ENCODE data around the gene CCNJL. TPM values are rescaled to one million over a fixed set of nuclear protein-coding genes. Genes with fewer than 3 reads are reported as not detected.

Gene CCNJL
- total and polyA plus RNA-seq, 2 experiments from 2014 or later, result 28.4 to 29.2 TPM

DNA sequence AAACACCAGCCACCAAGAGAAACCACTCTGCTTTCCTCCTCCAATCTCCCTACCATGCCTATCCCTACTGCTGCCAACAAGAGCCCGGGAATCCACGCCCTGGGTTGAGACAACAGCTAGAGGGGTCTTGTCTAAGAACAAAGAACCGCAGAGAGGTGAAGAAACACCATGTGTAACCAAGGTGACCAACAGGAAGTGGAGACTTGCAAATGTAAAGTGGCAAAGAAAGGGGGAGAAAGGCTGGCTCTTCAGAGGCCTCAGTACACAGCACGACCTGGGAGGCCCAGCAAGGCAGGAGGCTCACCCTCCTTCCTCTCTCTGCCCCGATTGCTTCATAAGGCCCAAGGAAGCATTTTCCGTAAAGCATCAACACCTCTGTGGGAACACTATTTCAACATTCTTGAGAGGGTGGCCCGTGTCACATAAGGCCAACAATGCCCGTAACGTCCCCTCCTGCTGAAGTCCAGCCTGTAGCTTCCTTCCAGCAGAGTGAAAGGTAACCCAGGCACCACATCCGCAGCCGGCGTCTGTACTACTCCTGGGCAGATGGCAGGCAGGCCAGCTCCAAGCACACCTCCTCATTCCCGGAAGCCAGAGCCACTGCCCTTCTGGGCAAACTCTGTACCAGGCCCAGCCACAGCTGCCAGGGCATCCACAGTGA lies 18.3 kb downstream of the CCNJL start:
- no peak overlapping the region for H3K4me3 ChIP-seq
- H3K4me1 Mint-ChIP-seq, result peaks cover 56% of the 10 kb centered on the region

DNA sequence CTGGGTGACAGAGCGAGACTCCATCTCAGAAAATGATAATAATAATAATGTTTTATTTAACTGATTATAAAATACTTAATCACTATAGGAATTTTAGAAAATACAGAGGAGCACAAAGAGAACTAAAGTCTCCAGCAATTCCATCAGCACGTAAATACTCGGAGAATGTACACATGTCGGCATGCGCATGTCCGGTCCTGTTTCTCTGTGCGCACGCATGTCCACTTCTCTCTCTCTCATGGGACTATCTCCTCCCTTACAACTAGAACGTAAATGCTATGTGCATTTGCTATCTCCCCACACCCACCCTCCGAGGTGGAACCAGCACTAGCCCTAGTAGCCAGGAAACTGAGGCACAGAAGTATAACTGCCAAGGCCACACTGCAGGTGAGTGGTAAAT lies 19.0 kb downstream of the CCNJL start:
- no peaks in the 10 kb centered on the region; the same call in 2 of the 3 replicates for H3K9me3 Mint-ChIP-seq
- H3K4me2 ChIP-seq, result no peak overlapping the region
- no peak overlapping the region for H3K4me3 ChIP-seq
- peaks cover 8% of the 10 kb centered on the region; the same call in 1 of the 2 replicates for H3F3A ChIP-seq (replicated peaks; ENCODE audit: low read depth)
- H3K27ac Mint-ChIP-seq, result peak overlapping the region; percentile 93
- H3K9me2 ChIP-seq (ENCODE audit: insufficient read depth), result no peaks in the 10 kb centered on the region; the same call in 1 of the 2 replicates
- no peak overlapping the region for H2AFZ ChIP-seq
- H3K4me1 Mint-ChIP-seq, result peaks cover 57% of the 10 kb centered on the region
- H3K4me3 Mint-ChIP-seq, result no peak overlapping the region; the same call in 2 of the 3 replicates
- ATAC-seq (no peak), DNase-seq (ENCODE audit: low spot score) (no peak)
- peaks cover 8% of the 10 kb centered on the region; the same call in 2 of the 3 replicates for H3K36me3 Mint-ChIP-seq (ENCODE audit: low read depth)
- peaks cover 39% of the 10 kb centered on the region for H3K4me1 ChIP-seq (ENCODE audit: insufficient read depth)
- H3K27me3 Mint-ChIP-seq (ENCODE audit: insufficient read depth, low read depth, poor library complexity), result peaks cover 8% of the 10 kb centered on the region
- no peaks in the 10 kb centered on the region for H3K27me3 ChIP-seq (ENCODE audit: insufficient read depth)
- peaks cover 95% of the 10 kb centered on the region for H3K79me2 ChIP-seq (replicated peaks; ENCODE audit: insufficient read depth)
- no peaks in the 10 kb centered on the region for H3K36me3 ChIP-seq (ENCODE audit: insufficient read depth)
- H3K27ac ChIP-seq (ENCODE audit: low read depth), result no peak overlapping the region
- H4K20me1 ChIP-seq (replicated peaks; ENCODE audit: insufficient read depth), result peaks cover 6% of the 10 kb centered on the region
- TF ChIP-seq CTCF (conservative IDR thresholded peaks at IDR 0.05; ENCODE audit: low read depth in 2 of 2) (no peak), CREB1 (CRISPR knock-in tag; IDR thresholded peaks at IDR 0.05; ENCODE audit: low read depth) (no peak)
- TF ChIP-seq, protein P1, sequence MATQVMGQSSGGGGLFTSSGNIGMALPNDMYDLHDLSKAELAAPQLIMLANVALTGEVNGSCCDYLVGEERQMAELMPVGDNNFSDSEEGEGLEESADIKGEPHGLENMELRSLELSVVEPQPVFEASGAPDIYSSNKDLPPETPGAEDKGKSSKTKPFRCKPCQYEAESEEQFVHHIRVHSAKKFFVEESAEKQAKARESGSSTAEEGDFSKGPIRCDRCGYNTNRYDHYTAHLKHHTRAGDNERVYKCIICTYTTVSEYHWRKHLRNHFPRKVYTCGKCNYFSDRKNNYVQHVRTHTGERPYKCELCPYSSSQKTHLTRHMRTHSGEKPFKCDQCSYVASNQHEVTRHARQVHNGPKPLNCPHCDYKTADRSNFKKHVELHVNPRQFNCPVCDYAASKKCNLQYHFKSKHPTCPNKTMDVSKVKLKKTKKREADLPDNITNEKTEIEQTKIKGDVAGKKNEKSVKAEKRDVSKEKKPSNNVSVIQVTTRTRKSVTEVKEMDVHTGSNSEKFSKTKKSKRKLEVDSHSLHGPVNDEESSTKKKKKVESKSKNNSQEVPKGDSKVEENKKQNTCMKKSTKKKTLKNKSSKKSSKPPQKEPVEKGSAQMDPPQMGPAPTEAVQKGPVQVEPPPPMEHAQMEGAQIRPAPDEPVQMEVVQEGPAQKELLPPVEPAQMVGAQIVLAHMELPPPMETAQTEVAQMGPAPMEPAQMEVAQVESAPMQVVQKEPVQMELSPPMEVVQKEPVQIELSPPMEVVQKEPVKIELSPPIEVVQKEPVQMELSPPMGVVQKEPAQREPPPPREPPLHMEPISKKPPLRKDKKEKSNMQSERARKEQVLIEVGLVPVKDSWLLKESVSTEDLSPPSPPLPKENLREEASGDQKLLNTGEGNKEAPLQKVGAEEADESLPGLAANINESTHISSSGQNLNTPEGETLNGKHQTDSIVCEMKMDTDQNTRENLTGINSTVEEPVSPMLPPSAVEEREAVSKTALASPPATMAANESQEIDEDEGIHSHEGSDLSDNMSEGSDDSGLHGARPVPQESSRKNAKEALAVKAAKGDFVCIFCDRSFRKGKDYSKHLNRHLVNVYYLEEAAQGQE (IDR thresholded peaks at IDR 0.05; ENCODE audit: unreplicated experiment), result no peak

More for the DNA sequence above, 18.3 kb downstream of the CCNJL start:
- Histone ChIP-seq H3K4me1 (ENCODE audit: insufficient read depth) (peaks cover 36% of the 10 kb centered on the region), H3K79me2 (replicated peaks; ENCODE audit: insufficient read depth) (peaks cover 98% of the 10 kb centered on the region), H3F3A (replicated peaks; ENCODE audit: low read depth) (0 out of 2 replicates have a peak, but pooled peaks cover 3% of the 10 kb centered on the region), H2AFZ (no peak overlapping the region), H3K27ac (ENCODE audit: low read depth) (peak overlapping the region; percentile 80; the same call in 1 of the 2 replicates), H3K27me3 (ENCODE audit: insufficient read depth) (no peaks in the 10 kb centered on the region), H4K20me1 (replicated peaks; ENCODE audit: insufficient read depth) (peaks cover 6% of the 10 kb centered on the region), H3K36me3 (ENCODE audit: insufficient read depth) (no peaks in the 10 kb centered on the region), H3K9me2 (ENCODE audit: insufficient read depth) (no peaks in the 10 kb centered on the region; the same call in 1 of the 2 replicates), H3K4me2 (no peak overlapping the region; the same call in 1 of the 2 replicates)
- peaks cover 8% of the 10 kb centered on the region; the same call in 2 of the 3 replicates for H3K36me3 Mint-ChIP-seq (ENCODE audit: low read depth)
- DNase-seq (ENCODE audit: low spot score), result peak; percentile 83
- ATAC-seq, result peak; percentile 60
- TF ChIP-seq POLR2AphosphoS5 (IDR thresholded peaks at IDR 0.05; ENCODE audit: low read depth) (no peak), CREB1 (CRISPR knock-in tag; IDR thresholded peaks at IDR 0.05; ENCODE audit: low read depth) (no peak), ETS1 (IDR thresholded peaks at IDR 0.05) (no peak), NANOG (IDR thresholded peaks at IDR 0.05; ENCODE audit: borderline replicate concordance) (no peak), ZNF114 (CRISPR knock-in tag; IDR thresholded peaks at IDR 0.05) (no peak)
- TF ChIP-seq, protein P1 (IDR thresholded peaks at IDR 0.05; ENCODE audit: unreplicated experiment), result no peak
- peak overlapping the region; percentile 24; the same call in 1 of the 3 replicates for H3K4me3 Mint-ChIP-seq
- no peaks in the 10 kb centered on the region; the same call in 2 of the 3 replicates for H3K9me3 Mint-ChIP-seq
- H3K27ac Mint-ChIP-seq, result peak overlapping the region; percentile 93
- H3K27me3 Mint-ChIP-seq (ENCODE audit: insufficient read depth, low read depth, poor library complexity), result peaks cover 8% of the 10 kb centered on the region
